Globus pallidus (tissue), 1 donor: ENCODE data around the gene LHX6.

ENCODE experiments used
- DNase-seq: peaks from one replicate; pipeline ENCODE4 v3.0.0-alpha.2; 2015; ENCODE audit warnings: low spot score

LHX6 gene

DNA sequence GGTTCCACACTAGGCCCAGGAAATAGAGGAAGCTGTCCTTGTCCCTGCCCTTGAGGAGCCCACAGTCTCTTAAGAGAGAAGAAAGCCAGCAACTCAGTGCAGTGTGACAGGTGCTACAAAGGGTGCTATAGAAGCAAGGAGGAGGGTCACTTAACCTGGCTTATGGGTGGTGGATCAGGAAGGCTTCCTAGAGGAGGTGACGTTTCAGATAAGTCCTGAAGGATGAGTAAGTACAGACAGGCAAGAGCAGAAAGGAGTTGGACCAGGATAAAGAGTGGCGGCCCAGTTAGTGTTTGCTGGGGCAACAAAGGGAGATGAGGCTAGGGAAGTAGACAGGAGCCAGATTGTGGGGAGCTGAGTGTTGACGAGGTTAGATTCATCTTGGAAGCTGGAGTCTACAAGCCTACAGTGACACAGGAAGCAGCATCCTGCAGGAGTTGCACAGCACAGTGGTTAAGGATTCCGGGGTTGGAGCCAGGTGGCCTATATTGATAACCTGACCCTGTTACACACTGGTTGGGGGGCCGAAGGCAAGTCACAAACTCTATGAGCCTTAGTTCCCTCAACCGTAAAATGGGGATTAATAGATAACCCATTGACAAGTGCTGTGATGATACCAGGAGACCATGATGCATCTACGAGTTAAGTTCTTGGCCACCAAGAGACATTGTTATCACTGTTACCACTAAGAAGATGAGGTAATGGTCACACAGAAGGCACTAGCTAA lies 5.4 kb upstream of the LHX6 start:
- no peak for DNase-seq

GRCh38 chr9:122232796-122233306 lies 4.1 kb upstream of the LHX6 start:
- no peak for DNase-seq

DNA sequence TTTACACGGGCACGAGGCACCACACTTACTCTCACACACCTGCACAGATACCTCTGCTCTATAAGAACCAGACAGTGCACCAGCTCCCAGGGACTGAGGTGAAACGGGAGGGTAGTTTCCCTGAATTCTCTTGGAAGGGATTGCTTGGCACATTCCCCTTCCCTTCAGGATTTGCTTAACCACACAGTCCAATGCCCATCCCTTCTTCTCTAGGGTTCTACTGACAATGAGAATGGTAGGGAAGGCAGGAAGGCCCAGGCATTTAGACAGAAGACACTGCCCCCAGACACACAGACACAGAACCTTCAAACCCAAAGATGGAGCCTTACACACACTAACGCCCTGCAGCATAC lies 704 bp upstream of the LHX6 start:
- DNase-seq = no peak

- DNase-seq = no peak
These were observed 578 bp downstream of the LHX6 start for GRCh38 chr9:122228191-122228567.

DNA sequence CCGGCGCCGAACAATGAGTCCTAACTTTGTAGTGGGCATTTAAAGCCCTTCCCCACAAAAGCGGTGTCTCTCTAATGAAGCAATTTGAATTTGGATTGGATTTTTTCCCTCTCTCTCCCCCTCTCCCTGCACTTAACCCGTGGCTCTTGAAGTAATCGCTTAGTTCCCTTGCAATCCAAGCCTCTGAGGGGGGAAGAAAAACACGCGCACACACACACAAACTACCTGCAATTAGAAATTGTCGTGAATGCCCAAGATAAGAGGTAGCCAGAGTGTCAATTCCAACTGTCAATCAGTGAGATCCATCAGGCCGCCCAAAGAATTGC lies 1.2 kb downstream of the LHX6 start:
- no peak for DNase-seq

DNA sequence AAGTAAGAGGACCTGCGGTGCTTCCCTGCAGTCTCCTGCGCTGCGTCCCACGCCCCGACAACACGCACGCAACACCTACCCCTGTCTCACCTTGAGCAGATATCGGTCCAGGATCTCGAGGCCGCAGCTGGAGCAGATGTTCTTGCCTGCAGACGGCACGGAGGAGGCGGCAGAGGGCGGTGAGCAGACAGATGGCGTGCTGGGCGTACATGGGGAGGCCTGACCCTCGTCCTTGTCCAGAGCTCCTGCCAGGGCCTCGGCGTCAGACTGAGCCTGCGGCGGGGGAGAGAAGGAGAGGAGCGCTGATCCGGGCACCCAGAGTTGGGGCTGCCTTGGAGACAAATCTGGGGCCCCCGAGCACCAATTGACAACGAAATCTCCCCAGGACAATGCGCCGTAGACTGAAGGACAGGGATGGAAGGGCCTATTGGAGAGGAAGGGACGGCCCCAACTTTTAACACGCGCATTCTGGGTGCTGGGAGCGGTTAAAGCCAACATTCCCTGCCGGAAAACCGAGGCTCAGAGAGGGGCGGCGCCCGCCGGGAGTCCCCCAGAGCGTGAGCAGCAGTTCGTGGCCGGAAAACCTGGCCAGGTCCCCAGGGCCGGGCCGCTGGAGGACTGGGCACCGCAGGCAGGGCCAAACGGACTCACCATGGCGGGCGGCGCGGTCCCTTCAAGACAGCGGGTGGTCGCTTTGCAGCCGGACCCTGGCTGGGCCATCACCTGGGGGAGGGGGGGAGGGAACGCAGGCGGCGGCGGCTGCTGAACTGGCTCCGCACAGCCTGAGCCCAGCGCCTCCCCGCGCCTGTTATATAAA lies 1.8 kb downstream of the LHX6 start:
- no peak for DNase-seq

- no peak for DNase-seq
These were observed 2.5 kb downstream of the LHX6 start for GRCh38 chr9:122226142-122226757.

DNA sequence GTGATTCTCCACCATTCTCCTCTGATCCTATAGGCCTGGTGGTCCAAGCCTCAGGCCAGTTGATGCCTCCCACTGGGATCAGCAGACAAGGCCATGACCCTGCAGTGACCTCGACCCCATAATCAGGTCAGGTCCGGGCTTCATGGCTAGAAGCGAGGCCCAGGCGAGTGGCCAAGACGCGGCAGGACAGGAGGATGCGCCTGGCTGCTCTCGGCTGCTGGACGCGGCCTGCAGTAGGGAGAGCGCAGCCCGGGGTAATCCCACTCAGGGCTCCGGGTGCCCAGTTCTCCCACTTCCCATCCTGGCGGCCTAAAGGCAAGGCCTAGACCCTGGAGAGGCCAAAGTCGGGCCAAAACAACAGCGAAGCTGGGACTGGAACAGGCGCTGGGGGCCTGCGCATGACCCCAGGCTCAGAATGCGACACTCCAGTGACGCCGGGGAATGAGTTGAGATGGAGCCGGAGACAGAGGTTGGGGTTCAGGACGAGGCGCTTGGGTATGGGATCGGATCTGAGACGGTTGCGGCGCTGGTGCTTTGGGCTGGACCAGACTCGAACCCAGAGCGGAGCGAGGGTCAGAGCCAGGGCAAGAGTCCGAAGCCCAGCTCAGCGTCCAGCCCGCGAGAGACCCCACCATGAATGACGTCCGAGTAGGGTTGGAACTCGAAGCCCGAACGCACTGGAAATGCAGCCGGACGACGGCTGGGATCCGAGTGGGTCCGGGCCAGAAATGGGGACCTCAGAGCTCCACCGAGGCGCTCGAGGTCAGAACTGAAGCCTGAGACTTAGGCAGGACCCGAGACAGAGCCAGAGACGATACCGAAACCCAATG lies 3.2 kb downstream of the LHX6 start:
- DNase-seq = no peak

DNA sequence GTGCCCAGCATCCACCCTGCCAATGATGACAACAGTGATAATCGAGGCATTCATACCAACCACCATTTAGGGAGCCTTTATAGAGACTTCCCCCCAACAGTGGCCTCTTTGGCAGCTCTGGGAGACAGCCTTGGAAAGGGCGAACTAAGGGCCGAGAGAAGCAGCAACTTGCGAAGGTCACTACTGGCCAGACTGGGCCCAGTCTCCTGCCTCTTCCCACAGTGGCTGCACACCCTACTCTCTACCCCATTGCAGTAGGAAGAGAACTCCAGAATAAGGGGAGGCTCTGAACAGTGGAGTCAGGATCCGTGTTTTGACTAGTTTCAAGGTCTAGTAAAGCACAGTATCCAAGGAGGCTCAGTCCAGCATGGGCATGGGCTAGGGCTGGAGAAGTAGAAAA lies 5.3 kb downstream of the LHX6 start:
- DNase-seq = no peak

DNA sequence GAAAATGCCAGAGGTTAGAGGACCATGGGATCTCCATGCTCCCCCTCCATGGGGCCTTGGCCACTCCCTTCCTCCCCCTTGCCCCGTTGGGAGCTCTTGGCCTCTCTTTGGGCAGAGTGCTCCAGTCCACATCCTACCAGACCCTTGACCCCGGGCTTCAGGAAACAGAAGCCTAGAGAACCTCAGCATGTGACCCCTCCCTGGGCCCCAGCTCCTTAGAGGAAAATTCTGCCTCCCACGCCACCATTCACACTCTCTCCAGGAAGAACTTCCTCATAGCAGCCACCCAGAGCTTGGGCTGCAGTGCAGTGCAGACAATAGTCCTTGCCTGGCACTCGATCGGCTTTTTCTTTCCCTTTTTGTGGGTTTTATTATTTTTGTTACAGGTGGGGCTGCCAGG lies 6.0 kb downstream of the LHX6 start:
- no peak for DNase-seq

DNA sequence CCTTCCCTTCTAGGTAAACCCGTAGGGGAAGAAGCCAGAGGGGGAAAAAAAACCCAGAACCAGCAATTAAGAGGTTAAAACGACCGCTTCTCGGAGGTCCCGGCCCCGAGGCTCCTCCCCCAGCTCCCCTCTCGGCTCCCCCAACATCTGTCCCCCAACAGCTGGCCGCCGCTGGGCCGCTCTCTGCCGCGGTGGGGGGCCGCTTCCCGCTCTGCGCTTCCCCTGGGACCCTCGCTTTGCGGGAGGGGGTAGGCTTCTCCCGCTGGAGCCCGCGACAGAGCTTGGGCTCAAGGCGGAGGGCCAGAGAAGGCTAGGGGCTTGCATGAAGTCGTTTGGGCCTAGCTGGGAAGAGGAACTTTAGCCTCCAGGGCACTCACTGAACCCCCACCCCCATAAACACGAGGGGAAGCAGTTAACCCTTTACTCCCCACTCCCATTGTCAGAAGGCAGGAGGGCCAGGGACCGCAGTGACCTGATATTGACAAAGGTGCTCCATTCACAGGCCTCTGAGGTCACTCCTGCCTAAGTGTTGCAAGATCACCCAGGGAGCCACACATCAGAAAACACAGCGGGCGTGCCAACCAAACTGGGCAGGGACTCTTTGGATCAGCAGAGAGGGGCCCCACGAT lies 7.5 kb downstream of the LHX6 start:
- no peak for DNase-seq

GRCh38 chr9:122220673-122221182 lies 8.0 kb downstream of the LHX6 start:
- DNase-seq = no peak

- no peak for DNase-seq
These were observed 8.7 kb downstream of the LHX6 start for GRCh38 chr9:122219856-122220672.

DNA sequence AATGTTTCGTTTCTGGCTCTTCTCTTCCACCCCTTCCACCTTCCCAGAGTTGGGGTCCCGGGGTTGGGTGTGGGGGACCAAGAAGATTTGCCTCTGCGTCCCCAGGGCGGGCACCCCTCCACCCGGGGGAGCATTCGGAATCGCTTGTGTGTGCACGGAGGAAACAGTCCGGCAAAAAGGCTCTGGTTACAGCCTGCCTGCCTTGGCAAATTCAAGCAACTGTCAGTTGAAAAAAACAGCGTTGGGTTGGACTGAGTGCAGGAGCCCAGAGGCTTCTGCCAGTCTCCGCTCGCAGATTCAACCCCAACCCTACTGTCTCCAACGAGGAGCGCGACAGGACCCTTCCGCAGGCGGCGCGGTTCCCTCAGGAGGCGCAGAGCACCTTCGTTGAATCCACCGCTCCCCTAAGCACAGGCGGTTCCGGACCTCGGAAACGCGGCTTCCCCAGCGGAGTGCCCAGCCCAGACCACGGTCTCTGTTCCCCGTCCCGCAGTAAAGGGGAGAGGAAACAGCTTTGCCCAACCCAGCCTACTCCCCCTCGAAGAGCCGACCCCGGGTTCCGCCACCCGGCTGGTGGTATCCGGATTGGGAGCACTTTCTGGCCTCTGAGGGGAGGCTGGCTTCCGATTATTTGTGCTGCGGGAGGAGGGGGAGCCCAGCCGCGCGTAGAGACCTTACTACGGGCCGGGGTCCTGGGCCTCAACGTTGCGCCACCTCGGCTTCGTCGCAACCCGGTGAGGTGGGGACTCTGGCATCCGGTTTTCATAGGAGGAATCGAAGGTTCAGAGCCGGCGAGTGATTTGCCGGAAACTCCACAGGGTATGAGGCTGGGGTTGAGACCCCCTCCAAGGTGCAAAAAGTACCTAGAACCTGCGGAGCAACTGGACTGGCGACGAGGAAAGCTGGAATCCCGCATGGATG lies 9.6 kb downstream of the LHX6 start:
- DNase-seq = no peak

- no peak for DNase-seq
These were observed 10.5 kb downstream of the LHX6 start for GRCh38 chr9:122218071-122218934.

DNA sequence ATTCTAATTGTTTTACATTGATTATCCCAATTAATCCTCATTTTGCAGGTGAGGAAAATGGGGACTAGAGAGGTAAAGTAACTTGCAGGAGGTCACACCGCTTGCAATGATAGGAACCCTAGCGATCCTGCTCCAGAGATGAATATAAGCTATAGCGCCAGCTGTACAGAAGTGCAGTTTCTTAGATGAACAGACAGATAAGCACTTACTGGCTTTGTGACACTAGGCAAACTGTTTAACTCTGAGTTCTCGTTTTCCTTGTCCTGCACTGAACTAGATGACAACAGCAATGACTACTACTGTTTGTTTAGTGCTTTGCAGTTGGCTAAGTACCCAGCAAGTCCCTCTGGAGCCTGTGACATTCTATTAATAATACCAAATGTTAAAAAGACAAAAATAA lies 11.1 kb downstream of the LHX6 start:
- DNase-seq = no peak

- DNase-seq = no peak
These were observed 11.8 kb downstream of the LHX6 start for GRCh38 chr9:122216798-122217418.

GRCh38 chr9:122216138-122216797 lies 12.5 kb downstream of the LHX6 start:
- no peak for DNase-seq
